A549 (cell line): ENCODE data around the gene VPS13D. TPM values are rescaled to one million over a fixed set of nuclear protein-coding genes. Genes with fewer than 3 reads are reported as not detected.
"Not testable (repeated sequence)": the region's sequence is repeated elsewhere in the genome, so short reads cannot be mapped to it uniquely, and the experiment has no call there.

ENCODE experiments used
- ATAC-seq, 2 experiments: fragments of 200-7000 bp in 1 of 2; fragments of >200 bp in 1 of 2; cut with Nextera tagmentation in 1 of 2; cut with Tn5 transposase in 1 of 2; 3 replicates each; pipeline versions ENCODE4 v1.8.0 to v1.9.1; 2018 to 2020; ENCODE audit warnings: mild to moderate bottlenecking in 1 of 2, moderate library complexity in 1 of 2
- CTCF ChIA-PET: fragments of 300-600 bp; sonication (Branson Sonifier 250); formaldehyde crosslinking; extraction: SDS; loops from one replicate; lab custom pipeline; 2021; ENCODE audit warnings: antibody characterized with exemption, inconsistent platforms; lab: Yijun Ruan, JAX
- POLR2A ChIA-PET: fragments of 350-600 bp; formaldehyde crosslinking; extraction: SDS; loops from one replicate; lab custom pipeline; 2021; ENCODE audit warnings: antibody characterized with exemption, inconsistent platforms; lab: Yijun Ruan, JAX
- DNase-seq, 2 experiments: peaks; one replicate each; pipeline versions ENCODE4 v3.0.0 to v3.0.0-alpha.2; 2011 to 2016; ENCODE audit warnings: low read depth in 1 of 2, low spot score in 1 of 2
- FAIRE-seq: peaks from 2 replicates; lab custom pipeline; 2011; peaks lifted over from hg19 to GRCh38; lab: Jason Lieb, UNC
- H3K27ac ChIP-seq, 2 experiments: fragments of >200 bp; sonication (Bioruptor Twin); formaldehyde crosslinking; 3 replicates each; pipeline ENCODE4 v1.5.1; 2016 to 2017
- H3K4me1 ChIP-seq: fragments of >200 bp; sonication (Bioruptor Twin); formaldehyde crosslinking; 3 replicates; pipeline ENCODE4 v1.6.1; 2016
- H3K4me2 ChIP-seq: fragments of >200 bp; sonication (Bioruptor Twin); formaldehyde crosslinking; 3 replicates; pipeline ENCODE4 v1.6.1; 2016
- H3K4me3 ChIP-seq: fragments of >200 bp; sonication (Bioruptor Twin); formaldehyde crosslinking; 3 replicates; pipeline ENCODE4 v1.5.1; 2016
- H3K9me3 ChIP-seq: fragments of >200 bp; sonication (Bioruptor Twin); formaldehyde crosslinking; 3 replicates; pipeline ENCODE4 v1.6.1; 2016
- CBX2 ChIP-seq: fragments of 200-600 bp; sonication (generic); IDR thresholded peaks from 2 replicates; pipeline ENCODE4 v1.6.1; 2016; ENCODE audit warnings: low read depth, mild to moderate bottlenecking, borderline replicate concordance
- CBX8 ChIP-seq: fragments of 200-600 bp; sonication (generic); IDR thresholded peaks from 2 replicates; pipeline ENCODE4 v1.6.1; 2016
- CHD2 ChIP-seq: fragments of 150-350 bp; IDR thresholded peaks from 2 replicates; pipeline ENCODE4 v1.6.1; 2014; ENCODE audit warnings: low read length; ENCODE audit not compliant: partially characterized antibody
- EHF ChIP-seq: fragments of 250-450 bp; sonication (Bioruptor Pico); IDR thresholded peaks from 2 replicates; pipeline ENCODE4 v1.5.0; 2020; ENCODE audit warnings: mild to moderate bottlenecking
- ESRRA ChIP-seq: fragments of 150-350 bp; IDR thresholded peaks from 2 replicates; pipeline ENCODE4 v1.6.1; 2014; ENCODE audit warnings: mild to moderate bottlenecking, low read length, borderline replicate concordance
- FOSB ChIP-seq: fragments of 250-450 bp; sonication (Bioruptor Pico); IDR thresholded peaks from 2 replicates; pipeline ENCODE4 v1.5.0; 2020; ENCODE audit warnings: mild to moderate bottlenecking, moderate library complexity
- GATA3 ChIP-seq: IDR thresholded peaks from 2 replicates; pipeline ENCODE4 v1.6.1; 2012; ENCODE audit warnings: borderline replicate concordance
- HOXB13 ChIP-seq: fragments of 250-450 bp; sonication (Bioruptor Pico); IDR thresholded peaks from 2 replicates; pipeline ENCODE4 v1.5.0; 2020; ENCODE audit warnings: low read depth, mild to moderate bottlenecking, moderate library complexity
- JUNB ChIP-seq: fragments of >200 bp; sonication (Bioruptor Twin); formaldehyde crosslinking; IDR thresholded peaks from 2 replicates; pipeline ENCODE4 v1.6.1; 2016
- MAFK ChIP-seq: fragments of 450-650 bp; IDR thresholded peaks from 2 replicates; pipeline ENCODE4 v1.6.1; 2014; ENCODE audit not compliant: partially characterized antibody
- MAZ ChIP-seq: fragments of 150-350 bp; IDR thresholded peaks from 2 replicates; pipeline ENCODE4 v1.6.1; 2014; ENCODE audit warnings: antibody characterized with exemption, low read depth, low read length, borderline replicate concordance
- RAD21 ChIP-seq, 2 experiments: fragments of >200 bp in 1 of 2; sonication (Bioruptor Twin) in 1 of 2; formaldehyde crosslinking in 1 of 2; IDR thresholded peaks in 1 of 2; conservative IDR thresholded peaks in 1 of 2; 2 replicates in 1 of 2; 3 replicates in 1 of 2; pipeline ENCODE4 v1.6.1; 2012 to 2018; ENCODE audit warnings: inconsistent platforms in 1 of 2
- RFX5 ChIP-seq: fragments of 450-650 bp; IDR thresholded peaks from 2 replicates; pipeline ENCODE4 v1.7.1; 2014; ENCODE audit warnings: antibody characterized with exemption, mild to moderate bottlenecking, moderate library complexity
- RNF2 ChIP-seq: fragments of 200-600 bp; sonication (generic); IDR thresholded peaks from 2 replicates; pipeline ENCODE4 v1.6.1; 2016; ENCODE audit warnings: low read depth, mild to moderate bottlenecking, antibody characterized with exemption, moderate library complexity, borderline replicate concordance
- TFCP2L1 ChIP-seq: fragments of 250-450 bp; sonication (Bioruptor Pico); IDR thresholded peaks from 2 replicates; pipeline ENCODE4 v1.5.0; 2021; ENCODE audit warnings: mild to moderate bottlenecking
- ZSCAN20 ChIP-seq: fragments of 250-450 bp; sonication (Bioruptor Pico); IDR thresholded peaks from 2 replicates; pipeline ENCODE4 v1.8.0; 2022; ENCODE audit warnings: mild to moderate bottlenecking, moderate library complexity
- WGBS: methylation state at CpG from one replicate; pipeline ENCODE4 v1.1.6; 2017; ENCODE audit errors: missing lambda C conversion rate; 5-methylcytosine and 5-hydroxymethylcytosine counted together
- polyA plus RNA-seq, 4 experiments: library from polyadenylated mRNA; depleted of rRNA in 3 of 4; stranded (reverse); fragments of >200 nt; fragmentation: RNase III in 1 of 4; extraction: RNeasy Plus Mini Kit Qiagen cat#74134 plus additional on column Dnase treatment in 1 of 4; gene quantifications; 2 replicates in 3 of 4; 3 replicates in 1 of 4; pipeline ENCODE4 v1.2.3, GENCODE V29; 2011 to 2017
- TF ChIP-seq, protein P1 (sequence below): fragments of >200 bp; sonication (Bioruptor Twin); formaldehyde crosslinking; IDR thresholded peaks from 2 replicates; pipeline ENCODE4 v1.6.1; 2016
- TF ChIP-seq, protein P2 (sequence below): fragments of 150-350 bp; IDR thresholded peaks from 2 replicates; pipeline ENCODE4 v1.6.1; 2014; ENCODE audit warnings: low read depth, mild to moderate bottlenecking, low read length
- TF ChIP-seq, protein P3 (sequence below): IDR thresholded peaks from 2 replicates; pipeline ENCODE4 v1.6.1; 2012; ENCODE audit warnings: low read depth, borderline replicate concordance
- TF ChIP-seq, protein P4 (sequence below): fragments of 250-450 bp; sonication (Bioruptor Pico); IDR thresholded peaks from 2 replicates; pipeline ENCODE4 v1.5.0; 2021; ENCODE audit warnings: mild to moderate bottlenecking, moderate library complexity, borderline replicate concordance

Gene VPS13D
- polyA plus RNA-seq, 2 of the 4 experiments (the other 2 are of a cell fraction) = 5.4 to 15.9 TPM

DNA sequence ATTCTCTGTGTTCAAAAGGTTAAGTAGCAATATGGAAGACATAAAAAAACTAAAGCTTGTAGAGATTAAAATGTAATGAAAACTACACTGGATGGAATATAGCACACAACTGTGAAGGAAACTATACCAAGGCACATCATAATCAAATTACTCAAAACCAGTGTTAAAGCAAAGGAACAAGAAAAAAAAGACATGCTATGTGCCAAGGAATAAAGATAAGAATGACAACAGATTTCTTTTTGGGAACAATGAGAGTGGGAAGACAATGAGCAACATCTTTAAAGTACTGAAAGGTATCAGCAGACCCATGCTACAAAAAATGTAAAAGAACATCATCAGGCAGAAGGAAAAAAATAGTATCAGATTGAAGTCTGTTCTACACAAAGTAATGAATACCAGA lies 157.8 kb downstream of the VPS13D start:
- H3K27ac ChIP-seq = no peak overlapping the region
- no peak overlapping the region for H3K4me2 ChIP-seq
- POLR2A ChIA-PET = no interaction called here
- no peaks in the 10 kb centered on the region; the same call in 2 of the 3 replicates for H3K4me1 ChIP-seq
- FAIRE-seq (no peak), DNase-seq (peak in 1 of 2 experiments; percentile 39), ATAC-seq (no peak)
- peaks cover 33% of the 10 kb centered on the region for H3K9me3 ChIP-seq
- H3K4me3 ChIP-seq = no peak overlapping the region
- TF ChIP-seq ESRRA = no peak
- TF ChIP-seq GATA3 = no peak
- TF ChIP-seq, protein P1, sequence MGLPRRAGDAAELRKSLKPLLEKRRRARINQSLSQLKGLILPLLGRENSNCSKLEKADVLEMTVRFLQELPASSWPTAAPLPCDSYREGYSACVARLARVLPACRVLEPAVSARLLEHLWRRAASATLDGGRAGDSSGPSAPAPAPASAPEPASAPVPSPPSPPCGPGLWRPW = no peak
- no peak for TF ChIP-seq CBX8
- no peak for TF ChIP-seq CBX2
- no peak for TF ChIP-seq ZSCAN20 (CRISPR knock-in tag)
- CTCF ChIA-PET = no interaction called here

DNA sequence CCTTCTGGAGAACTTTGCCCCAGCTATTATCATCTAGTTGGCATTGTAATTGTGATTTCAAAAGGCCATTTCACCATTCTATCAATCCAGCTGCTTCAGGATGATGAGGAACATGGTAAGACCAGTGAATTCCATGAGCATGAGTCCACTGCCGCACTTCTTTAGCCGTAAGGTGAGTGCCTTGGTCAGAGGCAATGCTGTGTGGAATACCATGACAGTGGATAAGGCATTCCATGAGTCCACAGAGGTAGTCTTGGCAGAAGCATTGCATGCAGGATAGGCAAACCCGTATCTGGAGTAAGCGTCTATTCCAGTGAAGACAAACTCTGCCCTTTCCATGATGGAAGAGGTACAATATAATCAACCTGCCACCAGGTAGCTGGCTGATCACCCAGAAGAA lies 160.5 kb downstream of the VPS13D start:
- H3K4me2 ChIP-seq, H3K4me1 ChIP-seq: not testable (repeated sequence)
- WGBS = 92% methylated on average over 3 of the region's 4 CpGs

DNA sequence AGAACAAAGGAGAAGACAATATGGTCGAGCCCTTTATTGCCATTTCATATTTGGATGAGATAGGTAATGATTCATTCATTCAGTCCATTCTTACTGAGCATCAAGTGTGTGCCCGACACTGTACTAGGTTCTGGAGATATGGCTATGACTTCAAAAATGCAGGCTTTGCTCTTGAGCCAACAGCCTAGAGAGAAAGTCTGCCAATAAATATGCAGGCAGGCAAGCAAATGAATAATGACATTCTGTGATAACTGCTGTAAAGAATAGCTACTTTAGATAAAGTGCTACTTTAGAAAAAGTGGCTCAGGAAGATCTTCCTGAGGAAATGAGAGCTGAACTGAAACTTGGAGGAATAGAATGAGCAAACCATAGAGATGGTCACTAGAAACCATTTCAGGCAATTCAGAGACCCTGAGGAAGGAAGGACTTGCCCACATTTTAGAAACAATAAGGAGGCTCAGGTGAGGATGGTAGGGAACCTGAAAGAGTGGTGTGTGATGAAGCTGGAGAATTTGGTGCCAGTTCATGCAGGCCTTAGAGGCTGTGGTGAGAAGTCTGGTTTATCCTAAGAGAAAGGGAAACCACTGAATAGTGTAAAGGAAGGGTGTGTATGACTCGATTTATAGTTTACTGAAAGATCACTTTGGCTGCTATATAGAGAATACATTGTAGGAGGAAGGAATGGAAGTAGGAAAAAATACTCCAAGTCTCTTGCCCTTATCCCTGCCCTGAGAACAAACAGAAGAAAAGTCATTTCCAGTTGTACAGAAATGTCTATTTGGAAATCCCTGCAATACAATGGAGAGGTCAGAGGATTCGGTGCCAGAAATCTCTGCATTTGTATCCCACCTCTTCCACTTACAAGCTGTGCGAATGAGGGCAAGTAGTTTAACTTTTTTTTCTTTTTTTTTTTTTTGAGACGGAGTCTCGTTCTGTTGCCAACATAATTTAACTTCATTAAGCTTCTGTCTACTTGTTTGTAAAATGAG lies 167.9 kb downstream of the VPS13D start:
- no peak for TF ChIP-seq HOXB13
- TF ChIP-seq, all 56 proteins: peak for 0
- ChIA-PET CTCF (interaction anchor here (0.6 to 0.9 kb wide), 2 partner anchors 223 to 261 kb away, joined by 3 to 4 read pairs; no protein-coding TSS in a partner anchor), POLR2A (no interaction called here)
- H3K4me3 ChIP-seq = no peak overlapping the region
- FAIRE-seq (no peak), ATAC-seq (no peak), DNase-seq (no peak)
- 0 out of 3 replicates have a peak, but pooled peaks cover 4% of the 10 kb centered on the region for H3K4me1 ChIP-seq
- H3K27ac ChIP-seq = no peak overlapping the region
- H3K9me3 ChIP-seq = peaks cover 14% of the 10 kb centered on the region; the same call in 1 of the 3 replicates
- 87% methylated on average over 7 of the region's 7 CpGs for WGBS
- H3K4me2 ChIP-seq = no peak overlapping the region

More for the DNA sequence above, 160.5 kb downstream of the VPS13D start:
- POLR2A ChIA-PET, ATAC-seq, H3K4me3 ChIP-seq, DNase-seq, H3K27ac ChIP-seq, FAIRE-seq, CTCF ChIA-PET: not testable (repeated sequence)
- peaks cover 46% of the 10 kb centered on the region for H3K9me3 ChIP-seq

DNA sequence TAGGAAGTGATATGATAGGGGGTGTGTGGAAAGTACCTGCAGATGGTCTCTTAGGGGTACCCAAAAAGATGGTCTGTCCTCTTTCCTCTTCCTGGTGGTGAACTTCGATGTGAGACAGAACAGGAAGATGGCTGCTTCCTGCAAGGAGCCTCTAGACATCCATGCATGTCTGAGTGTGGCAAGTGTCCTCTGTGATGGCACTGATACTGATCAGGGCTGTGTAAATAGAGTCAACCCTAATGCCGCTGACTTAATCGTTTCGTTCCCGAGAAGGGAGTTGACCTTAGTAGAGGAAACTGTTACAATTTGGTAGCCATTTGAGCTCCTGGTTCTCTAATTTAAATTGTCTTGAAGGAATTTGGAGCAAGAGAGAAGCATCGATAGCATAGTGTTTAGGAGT lies 168.6 kb downstream of the VPS13D start:
- 94% methylated on average over 6 of the region's 6 CpGs for WGBS
- 0 out of 3 replicates have a peak, but pooled peaks cover 4% of the 10 kb centered on the region for H3K4me1 ChIP-seq
- TF ChIP-seq MAZ (no peak), RFX5 (no peak), TFCP2L1 (no peak)
- TF ChIP-seq, all 56 proteins: peak for 0
- FAIRE-seq (no peak), DNase-seq (no peak), ATAC-seq (no peak)
- Histone ChIP-seq H3K27ac (no peak overlapping the region), H3K9me3 (peaks cover 14% of the 10 kb centered on the region; the same call in 1 of the 3 replicates), H3K4me2 (no peak overlapping the region), H3K4me3 (no peak overlapping the region)
- POLR2A ChIA-PET = no interaction called here
- CTCF ChIA-PET = interaction anchor here (0.6 to 0.9 kb wide), 2 partner anchors 222 to 261 kb away, joined by 3 to 4 read pairs; no protein-coding TSS in a partner anchor

DNA sequence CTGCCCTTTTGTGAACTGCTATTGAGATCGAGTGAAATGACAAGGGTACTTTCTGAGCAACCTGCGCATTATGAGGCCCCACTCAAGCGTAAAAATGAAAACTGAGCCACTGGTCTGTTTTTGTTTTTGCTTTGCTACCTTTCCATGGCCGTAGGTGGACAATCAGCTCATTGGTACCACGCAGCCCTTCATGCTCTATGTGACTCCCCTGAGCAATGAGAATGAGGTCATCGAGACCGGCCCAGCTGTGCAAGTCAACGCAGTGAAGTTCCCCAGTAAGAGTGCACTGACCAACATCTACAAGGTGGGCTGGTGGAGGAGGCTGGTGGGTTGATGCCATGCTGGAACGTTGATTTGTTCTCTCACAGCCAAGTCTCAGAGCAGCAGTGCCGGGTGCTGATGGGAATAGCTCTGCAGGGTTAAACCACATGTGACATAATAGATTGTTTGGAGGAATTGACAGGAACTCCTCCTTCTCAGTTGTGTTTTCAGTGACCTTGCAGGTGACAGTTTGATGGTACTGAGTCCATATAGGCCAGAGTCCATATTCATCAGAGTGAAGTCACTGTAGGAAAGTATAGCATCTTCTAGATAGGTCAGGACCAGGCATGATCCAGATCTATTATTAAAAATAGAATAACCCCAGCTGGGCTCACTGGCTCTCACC lies 170.3 kb downstream of the VPS13D start:
- FAIRE-seq (no peak), DNase-seq (no peak), ATAC-seq (no peak)
- POLR2A ChIA-PET = no interaction called here
- Histone ChIP-seq H3K9me3 (no peaks in the 10 kb centered on the region), H3K4me3 (no peak overlapping the region), H3K4me2 (no peak overlapping the region), H3K4me1 (peaks cover 7% of the 10 kb centered on the region), H3K27ac (no peak overlapping the region)
- 95% methylated on average over 10 of the region's 10 CpGs for WGBS
- CTCF ChIA-PET = interaction anchor here (1.3 kb wide), 1 partner anchor 18 kb away, joined by 4 read pairs; no protein-coding TSS in a partner anchor
- TF ChIP-seq, protein P2, sequence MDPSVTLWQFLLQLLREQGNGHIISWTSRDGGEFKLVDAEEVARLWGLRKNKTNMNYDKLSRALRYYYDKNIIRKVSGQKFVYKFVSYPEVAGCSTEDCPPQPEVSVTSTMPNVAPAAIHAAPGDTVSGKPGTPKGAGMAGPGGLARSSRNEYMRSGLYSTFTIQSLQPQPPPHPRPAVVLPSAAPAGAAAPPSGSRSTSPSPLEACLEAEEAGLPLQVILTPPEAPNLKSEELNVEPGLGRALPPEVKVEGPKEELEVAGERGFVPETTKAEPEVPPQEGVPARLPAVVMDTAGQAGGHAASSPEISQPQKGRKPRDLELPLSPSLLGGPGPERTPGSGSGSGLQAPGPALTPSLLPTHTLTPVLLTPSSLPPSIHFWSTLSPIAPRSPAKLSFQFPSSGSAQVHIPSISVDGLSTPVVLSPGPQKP = no peak
- TF ChIP-seq, protein P3, sequence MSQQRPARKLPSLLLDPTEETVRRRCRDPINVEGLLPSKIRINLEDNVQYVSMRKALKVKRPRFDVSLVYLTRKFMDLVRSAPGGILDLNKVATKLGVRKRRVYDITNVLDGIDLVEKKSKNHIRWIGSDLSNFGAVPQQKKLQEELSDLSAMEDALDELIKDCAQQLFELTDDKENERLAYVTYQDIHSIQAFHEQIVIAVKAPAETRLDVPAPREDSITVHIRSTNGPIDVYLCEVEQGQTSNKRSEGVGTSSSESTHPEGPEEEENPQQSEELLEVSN = no peak
- TF ChIP-seq RNF2 (no peak), FOSB (CRISPR knock-in tag) (no peak), CHD2 (no peak), TFCP2L1 (no peak), JUNB (no peak), MAFK (no peak), EHF (CRISPR knock-in tag) (no peak), RAD21 (conservative IDR thresholded peaks at IDR 0.05 in 1 of 2, IDR thresholded peaks at IDR 0.05 in 1 of 2) (no peak)
- TF ChIP-seq, protein P4, sequence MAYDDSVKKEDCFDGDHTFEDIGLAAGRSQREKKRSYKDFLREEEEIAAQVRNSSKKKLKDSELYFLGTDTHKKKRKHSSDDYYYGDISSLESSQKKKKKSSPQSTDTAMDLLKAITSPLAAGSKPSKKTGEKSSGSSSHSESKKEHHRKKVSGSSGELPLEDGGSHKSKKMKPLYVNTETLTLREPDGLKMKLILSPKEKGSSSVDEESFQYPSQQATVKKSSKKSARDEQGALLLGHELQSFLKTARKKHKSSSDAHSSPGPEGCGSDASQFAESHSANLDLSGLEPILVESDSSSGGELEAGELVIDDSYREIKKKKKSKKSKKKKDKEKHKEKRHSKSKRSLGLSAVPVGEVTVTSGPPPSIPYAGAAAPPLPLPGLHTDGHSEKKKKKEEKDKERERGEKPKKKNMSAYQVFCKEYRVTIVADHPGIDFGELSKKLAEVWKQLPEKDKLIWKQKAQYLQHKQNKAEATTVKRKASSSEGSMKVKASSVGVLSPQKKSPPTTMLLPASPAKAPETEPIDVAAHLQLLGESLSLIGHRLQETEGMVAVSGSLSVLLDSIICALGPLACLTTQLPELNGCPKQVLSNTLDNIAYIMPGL (CRISPR knock-in tag) = no peak
